ENCODE measurements around the gene OGFOD1. TPM values are rescaled to one million over a fixed set of nuclear protein-coding genes. Genes with fewer than 3 reads are reported as not detected.

Gene OGFOD1
- total and polyA plus RNA-seq, 2 of the 13 experiments (the other 11 are each of a cell fraction or from before 2014, with no cell fraction given): 35.2 to 81.3 TPM

DNA sequence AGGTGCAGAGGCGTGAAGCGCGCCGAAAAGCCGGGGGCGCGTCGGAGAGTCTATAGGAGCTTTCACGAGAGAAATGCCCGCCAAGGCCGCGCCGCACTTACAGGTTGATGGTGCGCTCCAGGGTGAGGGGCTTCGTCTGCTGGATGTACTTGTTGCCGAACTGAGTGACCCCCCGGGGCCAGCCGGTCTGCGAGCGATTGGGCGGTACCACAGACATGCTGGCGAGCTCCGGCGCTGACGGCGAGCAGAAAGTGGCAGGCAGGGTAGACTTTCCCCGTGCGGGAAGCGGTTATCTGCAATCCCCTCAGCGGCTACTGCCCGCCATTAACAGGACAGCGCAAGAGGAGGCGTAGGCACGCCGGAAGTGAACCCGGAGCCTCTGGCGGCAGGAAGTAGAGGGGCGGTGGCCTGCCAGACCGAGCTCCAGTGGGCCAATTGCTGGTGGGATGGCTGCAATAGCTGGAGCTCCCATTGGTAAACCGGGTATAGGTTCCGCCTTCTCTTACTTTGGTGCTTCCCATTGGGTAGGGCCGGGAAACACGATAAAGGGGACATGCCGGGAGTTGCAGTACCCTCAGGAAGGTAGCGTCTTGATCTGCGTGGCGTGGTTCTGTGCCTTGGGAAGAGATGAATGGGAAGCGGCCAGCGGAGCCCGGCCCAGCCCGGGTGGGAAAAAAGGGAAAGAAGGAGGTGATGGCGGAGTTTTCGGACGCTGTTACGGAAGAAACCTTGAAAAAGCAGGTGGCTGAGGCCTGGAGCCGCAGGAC lies at the start of gene OGFOD1, which contains the start of gene NUDT21 (continued):
- TF ChIP-seq ZNF280B (CRISPR knock-in tag; IDR thresholded peaks at IDR 0.05; ENCODE audit: borderline replicate concordance) (no peak), CREB3 (CRISPR knock-in tag; IDR thresholded peaks at IDR 0.05) (peak; percentile 76; the same call in 1 of the 2 replicates), SMARCE1 (IDR thresholded peaks at IDR 0.05; ENCODE audit: borderline replicate concordance) (no peak), ARID2 (CRISPR knock-in tag; IDR thresholded peaks at IDR 0.05; ENCODE audit: borderline replicate concordance) (no peak), ARNT2 (CRISPR knock-in tag; IDR thresholded peaks at IDR 0.05; ENCODE audit: low read depth) (peak; percentile 67; the same call in 1 of the 2 replicates), TEAD2 (CRISPR knock-in tag; IDR thresholded peaks at IDR 0.05) (0 out of 2 replicates have a peak, but pooled peaks have one; percentile 34), SOX6 (IDR thresholded peaks at IDR 0.05) (no peak), SOX6 (CRISPR knock-in tag; IDR thresholded peaks at IDR 0.05) (no peak), ATRX (CRISPR knock-in tag; IDR thresholded peaks at IDR 0.05; ENCODE audit: borderline replicate concordance) (no peak), CREBL2 (CRISPR knock-in tag; IDR thresholded peaks at IDR 0.05; ENCODE audit: borderline replicate concordance) (peak; percentile 19), FOSL2 (CRISPR knock-in tag; IDR thresholded peaks at IDR 0.05) (0 out of 2 replicates have a peak, but pooled peaks have one; percentile 4), ZNF788 (CRISPR knock-in tag; IDR thresholded peaks at IDR 0.05; ENCODE audit: borderline replicate concordance) (peak; percentile 66; the same call in 1 of the 2 replicates), ZNF598 (CRISPR knock-in tag; IDR thresholded peaks at IDR 0.05; ENCODE audit: borderline replicate concordance) (no peak; the same call in 1 of the 2 replicates), SMARCC2 (IDR thresholded peaks at IDR 0.05) (no peak), PHF20 (CRISPR knock-in tag; IDR thresholded peaks at IDR 0.05) (peak; percentile 81), HNRNPL (IDR thresholded peaks at IDR 0.05; ENCODE audit: low read depth, low read length) (0 out of 2 replicates have a peak, but pooled peaks have one; percentile 28), ZBTB10 (CRISPR knock-in tag; IDR thresholded peaks at IDR 0.05; ENCODE audit: borderline replicate concordance) (no peak; the same call in 1 of the 2 replicates), ZFP37 (CRISPR knock-in tag; IDR thresholded peaks at IDR 0.05; ENCODE audit: borderline replicate concordance) (0 out of 2 replicates have a peak, but pooled peaks have one; percentile 80), ZNF10 (CRISPR knock-in tag; IDR thresholded peaks at IDR 0.05; ENCODE audit: borderline replicate concordance, low read depth) (no peak)
- TF ChIP-seq, protein P1, sequence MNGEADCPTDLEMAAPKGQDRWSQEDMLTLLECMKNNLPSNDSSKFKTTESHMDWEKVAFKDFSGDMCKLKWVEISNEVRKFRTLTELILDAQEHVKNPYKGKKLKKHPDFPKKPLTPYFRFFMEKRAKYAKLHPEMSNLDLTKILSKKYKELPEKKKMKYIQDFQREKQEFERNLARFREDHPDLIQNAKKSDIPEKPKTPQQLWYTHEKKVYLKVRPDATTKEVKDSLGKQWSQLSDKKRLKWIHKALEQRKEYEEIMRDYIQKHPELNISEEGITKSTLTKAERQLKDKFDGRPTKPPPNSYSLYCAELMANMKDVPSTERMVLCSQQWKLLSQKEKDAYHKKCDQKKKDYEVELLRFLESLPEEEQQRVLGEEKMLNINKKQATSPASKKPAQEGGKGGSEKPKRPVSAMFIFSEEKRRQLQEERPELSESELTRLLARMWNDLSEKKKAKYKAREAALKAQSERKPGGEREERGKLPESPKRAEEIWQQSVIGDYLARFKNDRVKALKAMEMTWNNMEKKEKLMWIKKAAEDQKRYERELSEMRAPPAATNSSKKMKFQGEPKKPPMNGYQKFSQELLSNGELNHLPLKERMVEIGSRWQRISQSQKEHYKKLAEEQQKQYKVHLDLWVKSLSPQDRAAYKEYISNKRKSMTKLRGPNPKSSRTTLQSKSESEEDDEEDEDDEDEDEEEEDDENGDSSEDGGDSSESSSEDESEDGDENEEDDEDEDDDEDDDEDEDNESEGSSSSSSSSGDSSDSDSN (CRISPR knock-in tag; IDR thresholded peaks at IDR 0.05): peak; percentile 64

Measured in HepG2 (cell line).